ENCODE measurements around the gene COL23A1. TPM values are rescaled to one million over a fixed set of nuclear protein-coding genes. Genes with fewer than 3 reads are reported as not detected.

The COL23A1 gene
- total and polyA plus RNA-seq, 2 of the 8 experiments (the other 6 are each of a cell fraction or from before 2014, with no cell fraction given), result 3.1 to 4.7 TPM

- Histone ChIP-seq H4K8ac (ENCODE audit: extremely low read depth, insufficient read depth, low read length) (no peak overlapping the region), H3K9ac (replicated peaks in 1 of 4; ENCODE audit: extremely low read depth in 1 of 4, low read depth in 3 of 4, low read length in 3 of 4) (no peak overlapping the region), H2BK20ac (ENCODE audit: low read length) (no peak overlapping the region), H3K14ac (ENCODE audit: insufficient read length) (no peak overlapping the region), H2AK5ac (ENCODE audit: low read depth, low read length) (no peak overlapping the region), H4K20me1 (replicated peaks in 1 of 2; ENCODE audit: control insufficient read depth in 1 of 2, insufficient read depth in 2 of 2, low read length in 2 of 2) (no peaks in the 10 kb centered on the region), H2BK120ac (replicated peaks; ENCODE audit: low read depth, low read length) (no peak overlapping the region), H3K27me3 (replicated peaks in 1 of 4; ENCODE audit: control insufficient read depth in 3 of 4, extremely low read depth in 1 of 4, insufficient read depth in 3 of 4, low read length in 3 of 4) (no peaks in the 10 kb centered on the region; a peak in 1 of 7 replicates), H3K56ac (replicated peaks; ENCODE audit: insufficient read length, low read depth, low read length) (no peak overlapping the region), H2BK15ac (ENCODE audit: low read length) (peak overlapping the region; percentile 31; the same call in 1 of the 2 replicates), H3K79me2 (ENCODE audit: control insufficient read depth in 1 of 2, insufficient read depth in 2 of 2, low read length in 2 of 2) (no peaks in the 10 kb centered on the region), H2AFZ (ENCODE audit: low read length) (no peak overlapping the region), H3K23ac (ENCODE audit: insufficient read length) (no peak overlapping the region), H3K36me3 (ENCODE audit: control insufficient read depth in 2 of 4, insufficient read depth in 4 of 4, low read length in 3 of 4) (no peaks in the 10 kb centered on the region), H4K5ac (ENCODE audit: insufficient read length, low read depth, low read length) (no peak overlapping the region), H3K4me2 (ENCODE audit: insufficient read depth in 1 of 2, low read depth in 2 of 2, low read length in 2 of 2) (no peak overlapping the region), H3K79me1 (ENCODE audit: low read depth, low read length) (no peaks in the 10 kb centered on the region), H3K9me3 (ENCODE audit: insufficient read depth in 2 of 2, low read depth in 1 of 2, low read length in 1 of 2) (peaks cover 0 to 8% of the 10 kb centered on the region in 2 experiments; a peak in 2 of 4 replicates), H3K4ac (replicated peaks; ENCODE audit: insufficient read length, low read depth, low read length) (no peak overlapping the region), H3K4me1 (replicated peaks in 1 of 4; ENCODE audit: control insufficient read depth in 3 of 4, insufficient read depth in 4 of 4, low read length in 3 of 4) (peaks cover 0 to 10% (median 3%) of the 10 kb centered on the region in 4 experiments; a peak in 3 of 7 replicates), H2BK12ac (ENCODE audit: low read depth, low read length) (no peak overlapping the region), H2BK5ac (ENCODE audit: low read depth, low read length) (no peak overlapping the region), H3K27ac (ENCODE audit: low read depth, low read length) (no peak overlapping the region), H3K23me2 (ENCODE audit: low read depth, low read length) (no peaks in the 10 kb centered on the region), H3K4me3 (ENCODE audit: extremely low read depth in 1 of 4, insufficient read depth in 2 of 4, low read depth in 3 of 4, low read length in 4 of 4) (no peak overlapping the region), H3K18ac (ENCODE audit: extremely low read depth, low read length) (no peak overlapping the region), H4K91ac (replicated peaks; ENCODE audit: insufficient read length, low read length) (no peak overlapping the region)
- POLR2A ChIA-PET (ENCODE audit: partially characterized antibody), result interaction anchor here (31.3 to 38.5 kb wide), 2 partner anchors 8 to 11 kb away, joined by 985 read pairs; partner anchors contain the start of genes GMCL2 and HNRNPAB
- DNase-seq (ENCODE audit: low read depth in 1 of 2, low spot score in 2 of 2), result no peak
- WGBS, 2 experiments (ENCODE audit: extremely low coverage in 1 of 2, insufficient coverage in 1 of 2, insufficient read length in 1 of 2, insufficient replicate concordance in 2 of 2, low coverage in 1 of 2, low lambda C conversion rate in 2 of 2, missing lambda C conversion rate in 1 of 2), result 90% methylated on average over 2 of the region's 2 CpGs; no CpG with 5 or more reads in 1 of the 2 experiments
- FAIRE-seq, result no peak
- TF ChIP-seq SIRT6 (IDR thresholded peaks at IDR 0.05; ENCODE audit: low read length) (no peak), JUND (IDR thresholded peaks at IDR 0.05; ENCODE audit: low read length) (no peak), EGR1 (IDR thresholded peaks at IDR 0.05; ENCODE audit: borderline replicate concordance, low read depth, low read length) (no peak), SP4 (IDR thresholded peaks at IDR 0.05; ENCODE audit: low read length) (no peak)
- CTCF ChIA-PET (ENCODE audit: partially characterized antibody), result interaction anchor here (0.5 to 1.6 kb wide), 3 partner anchors 8 to 10 kb away, joined by 3 read pairs; no protein-coding TSS in a partner anchor
Measured at GRCh38 chr5:178192244-178192643, 397.9 kb downstream of the COL23A1 start.

Data from H1 (cell line).